Activated CD4-positive, alpha-beta T cell treated with anti-CD3 and anti-CD28 coated beads for 36 hours (primary cell): ENCODE results near the gene TTYH2. TPM values are rescaled to one million over a fixed set of nuclear protein-coding genes. Genes with fewer than 3 reads are reported as not detected.

ENCODE experiments used
- ATAC-seq: fragments of 200-7000 bp; cut with Tn5 transposase; one replicate; pipeline ENCODE4 v1.10.0; 2021; ENCODE audit warnings: mild to moderate bottlenecking, moderate library complexity
- CTCF ChIA-PET: fragments of 350-600 bp; sonication (Branson Sonifier 250); formaldehyde crosslinking; loops from one replicate; lab custom pipeline; 2021; ENCODE audit warnings: antibody characterized with exemption; lab: Charles Lee
- POLR2A ChIA-PET: fragments of 350-600 bp; sonication (Branson Sonifier 250); formaldehyde crosslinking; loops from one replicate; lab custom pipeline; 2021; ENCODE audit warnings: antibody characterized with exemption, inconsistent platforms; lab: Charles Lee
- DNase-seq: peaks from one replicate; pipeline ENCODE4 v3.0.0-alpha.2; 2020
- H3K27ac Mint-ChIP-seq: one replicate; pipeline ENCODE4 v1.8.0; 2021; ENCODE audit warnings: mixed read lengths
- H3K27me3 Mint-ChIP-seq: one replicate; pipeline ENCODE4 v1.8.0; 2021; ENCODE audit warnings: mixed read lengths
- H3K36me3 Mint-ChIP-seq: one replicate; pipeline ENCODE4 v1.8.0; 2021; ENCODE audit warnings: low read depth, mixed read lengths
- H3K4me1 Mint-ChIP-seq: one replicate; pipeline ENCODE4 v1.8.0; 2021; ENCODE audit warnings: mixed read lengths
- H3K4me3 Mint-ChIP-seq: one replicate; pipeline ENCODE4 v1.8.0; 2021; ENCODE audit warnings: mild to moderate bottlenecking, moderate library complexity, mixed read lengths
- H3K9me3 Mint-ChIP-seq: one replicate; pipeline ENCODE4 v1.8.0; 2021; ENCODE audit warnings: low read depth, mixed read lengths
- intact Hi-C, 2 experiments: fragments of 100-400 bp; cut with DNase I in 1 of 2; cut with micrococcal nuclease in 1 of 2; formaldehyde crosslinking; loops; one replicate each; pipeline versions ENCODE4 v1.14.2 to v1.15.1; 2022 to 2024; cut with DNase I, micrococcal nuclease
- total RNA-seq, 2 experiments: library from RNA; stranded (reverse); gene quantifications; one replicate each; pipeline ENCODE4 v1.2.3, GENCODE V29; 2021

The TTYH2 gene
- total RNA-seq, 2 experiments from 2014 or later: 2.7 to 3.4 TPM

GRCh38 chr17:74196541-74197317, 16.6 kb upstream of the TTYH2 start:
- CTCF ChIA-PET: interaction anchor here (1.3 kb wide), 1 partner anchor 172 kb away, joined by 5 read pairs; no protein-coding TSS in a partner anchor
- ATAC-seq: no peak

DNA sequence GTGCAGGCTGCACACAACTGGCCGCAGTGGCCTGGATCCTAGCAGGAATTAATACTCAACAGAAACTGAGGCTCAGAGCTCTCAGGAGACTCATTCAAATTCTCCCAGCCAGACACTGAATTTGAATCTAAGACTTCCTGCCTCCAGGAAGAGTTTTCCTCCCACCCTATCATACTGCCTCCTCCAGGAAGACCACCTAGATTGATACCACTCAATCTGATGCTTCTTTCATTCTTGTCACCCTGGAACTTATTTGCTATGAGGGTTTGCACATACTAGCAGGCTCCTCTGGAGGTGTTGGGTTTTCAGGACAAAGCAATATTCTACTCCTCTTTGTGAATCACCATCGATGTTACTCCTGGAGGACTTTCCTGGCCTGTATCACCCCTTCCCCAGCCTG, 15.6 kb upstream of the TTYH2 start:
- Mint-ChIP-seq H3K27ac (no peak overlapping the region), H3K36me3 (no peaks in the 10 kb centered on the region), H3K4me1 (peaks cover 6% of the 10 kb centered on the region), H3K4me3 (no peak overlapping the region), H3K27me3 (peaks cover 20% of the 10 kb centered on the region), H3K9me3 (no peaks in the 10 kb centered on the region)
- intact Hi-C loops: no loop called here
- DNase-seq: no peak
- ChIA-PET POLR2A (no interaction called here), CTCF (interaction anchor here (1.3 to 6.4 kb wide), 2 partner anchors 8 to 171 kb away, joined by 5 to 54 read pairs; no protein-coding TSS in a partner anchor)
- ATAC-seq: no peak

More at GRCh38 chr17:74196541-74197317, 16.6 kb upstream of the TTYH2 start:
- Mint-ChIP-seq H3K4me3 (no peak overlapping the region), H3K27me3 (peaks cover 15% of the 10 kb centered on the region), H3K36me3 (no peaks in the 10 kb centered on the region), H3K9me3 (no peaks in the 10 kb centered on the region), H3K4me1 (peaks cover 6% of the 10 kb centered on the region), H3K27ac (no peak overlapping the region)
- intact Hi-C loops: no loop called here
- DNase-seq: no peak
- POLR2A ChIA-PET: no interaction called here

- H3K27ac Mint-ChIP-seq: no peak overlapping the region
- intact Hi-C loops: loop anchor here in 1 of 2 experiments (1.0 kb wide), 1 partner anchor 108 kb away; no protein-coding TSS in a partner anchor
- no peak for ATAC-seq
- POLR2A ChIA-PET: no interaction called here
- no peaks in the 10 kb centered on the region for H3K9me3 Mint-ChIP-seq
- peaks cover 20% of the 10 kb centered on the region for H3K27me3 Mint-ChIP-seq
- CTCF ChIA-PET: interaction anchor here (0.9 to 6.4 kb wide), 2 partner anchors 9 to 181 kb away, joined by 3 to 54 read pairs; no protein-coding TSS in a partner anchor
- H3K4me1 Mint-ChIP-seq: peaks cover 13% of the 10 kb centered on the region
- DNase-seq: no peak
- H3K4me3 Mint-ChIP-seq: no peak overlapping the region
- peaks cover 3% of the 10 kb centered on the region for H3K36me3 Mint-ChIP-seq
These were observed 14.7 kb upstream of the TTYH2 start for GRCh38 chr17:74198694-74199093.

GRCh38 chr17:74199306-74200092, 13.9 kb upstream of the TTYH2 start:
- intact Hi-C loops: loop anchor here in 1 of 2 experiments (1.0 to 5.0 kb wide), 3 partner anchors 109 to 967 kb away; partner anchors contain the start of gene FDXR
- no peak overlapping the region for H3K4me3 Mint-ChIP-seq
- H3K36me3 Mint-ChIP-seq: peaks cover 10% of the 10 kb centered on the region
- H3K27me3 Mint-ChIP-seq: peaks cover 18% of the 10 kb centered on the region
- no peak overlapping the region for H3K27ac Mint-ChIP-seq
- ATAC-seq (peak; percentile 66), DNase-seq (peak; percentile 83)
- no peaks in the 10 kb centered on the region for H3K9me3 Mint-ChIP-seq
- peaks cover 13% of the 10 kb centered on the region for H3K4me1 Mint-ChIP-seq
- ChIA-PET CTCF (interaction anchor here (0.6 to 6.4 kb wide), 22 partner anchors 10 to 770 kb away, joined by 3 to 54 read pairs (median 4); no protein-coding TSS in a partner anchor), POLR2A (interaction anchor here (1.1 kb wide), 1 partner anchor 14 kb away, joined by 3 read pairs; the partner anchor contains the start of gene TTYH2)

GRCh38 chr17:74200112-74200511, 13.3 kb upstream of the TTYH2 start:
- intact Hi-C loops: loop anchor here in 1 of 2 experiments (5.0 kb wide), 2 partner anchors 672 to 968 kb away; partner anchors contain the start of gene FDXR
- ATAC-seq (no peak), DNase-seq (no peak)
- ChIA-PET CTCF (interaction anchor here (0.6 to 6.4 kb wide), 20 partner anchors 9 to 771 kb away, joined by 3 to 54 read pairs (median 5); no protein-coding TSS in a partner anchor), POLR2A (interaction anchor here (1.1 kb wide), 1 partner anchor 13 kb away, joined by 3 read pairs; the partner anchor contains the start of gene TTYH2)
- Mint-ChIP-seq H3K36me3 (peaks cover 16% of the 10 kb centered on the region), H3K27me3 (peaks cover 16% of the 10 kb centered on the region), H3K4me1 (peaks cover 18% of the 10 kb centered on the region), H3K4me3 (no peak overlapping the region), H3K9me3 (no peaks in the 10 kb centered on the region), H3K27ac (no peak overlapping the region)

GRCh38 chr17:74201250-74201649, 12.1 kb upstream of the TTYH2 start:
- POLR2A ChIA-PET: no interaction called here
- peaks cover 29% of the 10 kb centered on the region for H3K4me1 Mint-ChIP-seq
- intact Hi-C loops: loop anchor here in 1 of 2 experiments (5.0 kb wide), 2 partner anchors 671 to 969 kb away; partner anchors contain the start of gene FDXR
- no peak overlapping the region for H3K4me3 Mint-ChIP-seq
- CTCF ChIA-PET: interaction anchor here (0.6 to 6.4 kb wide), 4 partner anchors 12 to 1446 kb away, joined by 3 to 54 read pairs (median 5); partner anchors contain the start of gene TTYH2
- DNase-seq: no peak
- no peak for ATAC-seq
- H3K27ac Mint-ChIP-seq: no peak overlapping the region
- H3K36me3 Mint-ChIP-seq: peaks cover 27% of the 10 kb centered on the region
- peaks cover 14% of the 10 kb centered on the region for H3K27me3 Mint-ChIP-seq
- no peaks in the 10 kb centered on the region for H3K9me3 Mint-ChIP-seq

DNA sequence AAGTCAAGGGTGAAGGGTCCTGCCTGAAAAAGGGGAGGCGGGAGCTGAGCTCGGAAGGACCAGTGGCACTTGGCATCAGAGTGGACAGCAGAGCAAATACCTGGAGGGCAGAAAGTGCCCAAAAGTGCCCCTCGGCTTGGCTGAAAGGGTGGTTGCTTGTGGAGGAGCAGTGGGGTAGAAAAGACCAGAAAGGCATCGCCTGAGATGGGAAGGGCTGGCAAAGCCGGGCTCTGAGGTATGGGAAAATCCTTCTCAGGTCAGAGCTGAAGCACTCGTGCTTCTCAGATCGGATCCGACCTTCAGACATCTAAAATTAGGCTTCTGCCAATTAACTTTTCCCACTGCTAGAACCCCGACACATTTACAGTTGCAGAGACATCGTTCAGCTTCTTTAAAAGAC, 11.4 kb upstream of the TTYH2 start:
- peaks cover 33% of the 10 kb centered on the region for H3K4me1 Mint-ChIP-seq
- H3K4me3 Mint-ChIP-seq: no peak overlapping the region
- DNase-seq (no peak), ATAC-seq (no peak)
- H3K9me3 Mint-ChIP-seq: no peaks in the 10 kb centered on the region
- ChIA-PET CTCF (interaction anchor here (0.6 to 6.4 kb wide), 5 partner anchors 11 to 511 kb away, joined by 3 to 54 read pairs (median 4); partner anchors contain the start of gene TTYH2), POLR2A (no interaction called here)
- H3K27me3 Mint-ChIP-seq: peaks cover 14% of the 10 kb centered on the region
- peaks cover 32% of the 10 kb centered on the region for H3K36me3 Mint-ChIP-seq
- intact Hi-C loops: loop anchor here in 1 of 2 experiments (2.0 to 5.0 kb wide), 3 partner anchors 79 to 970 kb away; partner anchors contain the start of gene FDXR
- H3K27ac Mint-ChIP-seq: no peak overlapping the region

- ChIA-PET CTCF (interaction anchor here (0.7 to 6.4 kb wide), 4 partner anchors 10 to 980 kb away, joined by 3 to 54 read pairs (median 7); partner anchors contain the start of gene TTYH2), POLR2A (interaction anchor here (1.0 to 1.5 kb wide), 2 partner anchors 10 to 191 kb away, joined by 3 to 6 read pairs; partner anchors contain the start of gene TTYH2)
- H3K4me1 Mint-ChIP-seq: peaks cover 38% of the 10 kb centered on the region
- DNase-seq (no peak), ATAC-seq (no peak)
- H3K4me3 Mint-ChIP-seq: peak overlapping the region; percentile 100
- intact Hi-C loops: loop anchor here in 1 of 2 experiments (1.0 to 5.0 kb wide), 7 partner anchors 10 to 971 kb away; partner anchors contain the start of genes FDXR, NHERF1 and TTYH2
- H3K36me3 Mint-ChIP-seq: peaks cover 40% of the 10 kb centered on the region
- H3K27me3 Mint-ChIP-seq: peaks cover 13% of the 10 kb centered on the region
- peak overlapping the region; percentile 100 for H3K27ac Mint-ChIP-seq
- H3K9me3 Mint-ChIP-seq: no peaks in the 10 kb centered on the region
These were observed 10.4 kb upstream of the TTYH2 start for GRCh38 chr17:74202938-74203337.

GRCh38 chr17:74203439-74204240, 9.7 kb upstream of the TTYH2 start, which contains the start of gene RPL38:
Gene RPL38 (plus strand): TSS chr17:74203678. CDS start chr17:74203956, 278 bp downstream.
- H3K4me3 Mint-ChIP-seq: peak within 1 kb of the TSS; percentile 100
- intact Hi-C loops: loop anchor here in 1 of 2 experiments (1.0 to 5.0 kb wide), 7 partner anchors 10 to 971 kb away; partner anchors contain the start of genes FDXR, NHERF1 and TTYH2
- H3K27me3 Mint-ChIP-seq: peaks cover 11% of the 10 kb centered on the region
- ChIA-PET CTCF (interaction anchor here (0.6 to 6.4 kb wide), 5 partner anchors 9 to 980 kb away, joined by 3 to 54 read pairs (median 4); partner anchors contain the start of gene TTYH2), POLR2A (interaction anchor here (1.0 to 1.5 kb wide), 3 partner anchors 9 to 191 kb away, joined by 3 to 6 read pairs (median 3); partner anchors contain the start of gene TTYH2)
- H3K9me3 Mint-ChIP-seq: no peaks in the 10 kb centered on the region
- peaks cover 47% of the 10 kb centered on the region for H3K36me3 Mint-ChIP-seq
- peak; percentile 98 for DNase-seq
- peaks cover 44% of the 10 kb centered on the region for H3K4me1 Mint-ChIP-seq
- peak; percentile 83 for ATAC-seq
- H3K27ac Mint-ChIP-seq: peak within 1 kb of the TSS; percentile 100
